ENCODE measurements around the gene RIPOR3. TPM values are rescaled to one million over a fixed set of nuclear protein-coding genes. Genes with fewer than 3 reads are reported as not detected.
"Not testable (repeated sequence)": the region's sequence is repeated elsewhere in the genome, so short reads cannot be mapped to it uniquely, and the experiment has no call there.

The RIPOR3 gene
- total RNA-seq, 2 donors from 2014 or later, result 0.14 to 0.23 TPM

DNA sequence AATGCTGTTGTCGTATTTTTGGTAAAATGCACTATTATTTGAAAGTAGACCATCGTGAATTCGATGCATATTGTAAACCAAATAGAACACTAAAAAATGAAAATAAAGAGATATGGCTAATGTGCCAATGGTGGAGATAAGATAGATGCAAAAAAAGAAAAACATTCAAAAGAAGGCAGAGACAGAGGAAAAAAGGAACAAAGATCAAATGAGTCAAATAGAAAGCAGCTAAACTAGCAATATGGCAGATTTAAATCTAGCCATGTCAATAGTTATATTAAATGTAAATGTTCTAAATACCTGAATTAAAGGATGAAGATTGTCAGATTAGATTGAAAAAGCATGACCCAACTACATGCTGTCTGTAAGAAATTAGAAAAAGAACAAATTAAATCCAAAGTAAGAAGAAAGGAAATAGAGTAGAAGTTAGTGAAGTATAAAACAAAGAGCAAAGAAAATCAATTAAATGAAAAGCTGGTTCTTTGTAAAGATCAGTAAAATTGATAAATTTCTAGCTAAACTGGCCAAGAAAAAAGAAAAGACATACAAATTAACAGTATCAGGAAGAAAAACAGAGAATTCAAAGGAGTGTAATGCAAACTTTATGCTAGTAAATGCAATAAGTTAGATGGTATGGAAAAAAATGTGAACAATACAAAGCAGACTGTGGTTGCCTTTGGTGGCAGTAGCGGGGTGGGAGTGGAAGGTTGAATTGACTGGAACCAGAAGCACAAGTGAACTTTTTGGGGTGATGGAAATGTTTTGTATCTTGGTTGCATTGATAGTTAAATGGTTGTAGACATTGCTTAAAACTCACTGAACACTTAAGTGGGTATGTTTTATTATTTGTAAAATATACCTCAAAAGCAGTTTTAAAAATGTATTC lies 136.4 kb downstream of the RIPOR3 start:
- H3K9me3 Mint-ChIP-seq, result no peaks in the 10 kb centered on the region
- H3K4me1 Mint-ChIP-seq (ENCODE audit: low read depth), result peaks cover 28% of the 10 kb centered on the region
- H3K27ac Mint-ChIP-seq, result no peak overlapping the region
- H3K27me3 Mint-ChIP-seq (ENCODE audit: low read depth), result no peaks in the 10 kb centered on the region
- ATAC-seq (replicated peaks in 1 of 2), result peak; percentile 32 to 41
- peak in 1 of 2 donors; percentile 51 for DNase-seq
- no peak overlapping the region for H3K4me3 Mint-ChIP-seq
- peaks cover 6 to 25% of the 10 kb centered on the region in 2 donors for H3K36me3 Mint-ChIP-seq (ENCODE audit: insufficient read depth in 2 of 2)

DNA sequence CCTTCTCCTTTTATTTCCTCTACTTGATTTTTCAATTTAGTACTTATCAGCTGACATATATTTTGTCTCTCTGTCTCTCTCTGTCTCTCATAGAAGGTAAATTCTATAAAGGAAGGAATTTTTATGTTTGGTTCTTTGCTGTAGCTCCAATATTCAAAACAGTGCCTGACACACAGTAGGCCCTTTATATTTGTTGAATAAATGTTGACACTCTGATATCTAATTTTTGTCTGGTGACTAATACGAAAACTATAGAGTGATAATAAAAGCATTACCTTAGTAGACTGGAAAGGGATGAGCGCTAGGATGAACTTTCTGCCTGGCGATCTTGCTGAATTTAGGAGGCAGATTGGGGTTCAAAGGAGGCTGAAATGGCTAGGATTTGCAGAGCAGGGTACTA lies 138.4 kb downstream of the RIPOR3 start:
- no peak overlapping the region for H3K27ac Mint-ChIP-seq
- H3K4me3 Mint-ChIP-seq, result no peak overlapping the region
- H3K27me3 Mint-ChIP-seq (ENCODE audit: low read depth), result no peaks in the 10 kb centered on the region
- no peak for ATAC-seq (replicated peaks in 1 of 2)
- H3K9me3 Mint-ChIP-seq, result no peaks in the 10 kb centered on the region
- peaks cover 8% of the 10 kb centered on the region for H3K4me1 Mint-ChIP-seq (ENCODE audit: low read depth)
- H3K36me3 Mint-ChIP-seq (ENCODE audit: insufficient read depth in 2 of 2), result peaks cover 6 to 24% of the 10 kb centered on the region in 2 donors
- DNase-seq, result no peak

DNA sequence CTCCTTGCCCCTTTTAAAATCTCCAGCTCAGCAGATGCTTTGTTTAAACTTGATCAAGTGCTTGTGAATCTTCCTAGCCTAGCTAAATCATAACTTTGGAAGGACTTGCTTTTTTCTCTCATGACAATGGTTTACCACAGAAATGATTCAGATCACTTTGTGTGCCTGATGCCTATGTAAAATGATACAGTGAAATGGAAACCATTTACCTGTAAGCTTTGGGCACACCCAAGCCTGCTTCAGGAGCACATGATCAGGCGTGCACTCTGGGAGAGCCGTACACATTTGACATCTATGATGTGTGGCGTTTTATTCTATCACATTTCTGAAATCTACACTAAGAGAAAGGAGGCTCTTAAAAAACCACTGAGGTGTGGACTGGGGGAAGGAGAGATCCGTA lies 140.1 kb downstream of the RIPOR3 start:
- DNase-seq, result peak; percentile 26 to 57
- peak overlapping the region in 1 of 2 donors; percentile 65 for H3K4me3 Mint-ChIP-seq
- peak overlapping the region; percentile 92 for H3K27ac Mint-ChIP-seq
- H3K9me3 Mint-ChIP-seq, result no peaks in the 10 kb centered on the region
- H3K4me1 Mint-ChIP-seq (ENCODE audit: low read depth), result no peaks in the 10 kb centered on the region
- H3K27me3 Mint-ChIP-seq (ENCODE audit: low read depth), result no peaks in the 10 kb centered on the region
- peaks cover 12 to 27% of the 10 kb centered on the region in 2 donors for H3K36me3 Mint-ChIP-seq (ENCODE audit: insufficient read depth in 2 of 2)
- peak; percentile 81 to 84 for ATAC-seq (replicated peaks in 1 of 2)

DNA sequence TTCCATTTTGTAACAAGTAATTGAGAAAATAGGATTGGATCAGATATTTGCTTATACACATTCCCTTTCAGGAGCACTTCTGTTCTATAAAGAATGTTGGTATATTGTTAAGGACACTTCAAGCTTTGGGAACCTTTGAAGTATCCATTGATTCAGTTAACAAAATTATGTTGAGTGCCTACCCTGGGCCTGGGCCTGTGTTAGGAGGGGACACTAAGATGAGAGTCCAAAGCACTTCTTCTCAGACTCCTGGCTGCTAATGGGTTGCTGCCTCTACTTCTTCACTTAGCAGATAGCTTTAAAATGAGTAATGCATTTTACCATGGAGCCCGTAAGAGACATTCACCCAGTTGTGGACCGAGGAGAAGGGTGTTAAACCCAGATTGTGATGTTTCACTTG lies 140.8 kb downstream of the RIPOR3 start:
- ATAC-seq (replicated peaks in 1 of 2), result no peak
- Mint-ChIP-seq H3K4me1 (ENCODE audit: low read depth) (no peaks in the 10 kb centered on the region), H3K36me3 (ENCODE audit: insufficient read depth in 2 of 2) (peaks cover 12 to 22% of the 10 kb centered on the region in 2 donors), H3K27me3 (ENCODE audit: low read depth) (no peaks in the 10 kb centered on the region), H3K4me3 (peak overlapping the region in 1 of 2 donors; percentile 65), H3K27ac (peak overlapping the region; percentile 92), H3K9me3 (no peaks in the 10 kb centered on the region)
- DNase-seq, result no peak

DNA sequence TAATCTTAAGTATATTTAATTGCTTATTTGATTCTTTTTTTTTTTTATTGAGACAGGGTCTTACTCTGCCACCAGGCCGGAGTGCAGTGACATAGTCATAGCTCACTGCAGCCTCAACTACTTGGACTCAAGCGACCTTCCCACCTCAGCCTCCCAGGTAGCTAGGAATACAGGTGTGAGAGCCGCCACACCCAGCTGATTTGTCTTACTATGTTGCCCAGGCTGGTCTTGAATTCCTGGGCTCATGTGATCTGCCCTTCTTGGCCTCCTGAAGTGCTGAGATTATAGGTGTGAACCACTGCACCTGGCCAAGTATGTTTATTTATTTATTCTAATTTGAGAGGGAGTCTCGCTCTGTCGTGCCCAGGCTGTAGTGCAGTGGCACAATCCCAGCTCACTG lies 142.9 kb downstream of the RIPOR3 start:
- Mint-ChIP-seq H3K4me1 (ENCODE audit: low read depth) (peaks cover 12% of the 10 kb centered on the region), H3K9me3 (no peaks in the 10 kb centered on the region), H3K27me3 (ENCODE audit: low read depth) (no peaks in the 10 kb centered on the region), H3K27ac (peak overlapping the region; percentile 97), H3K36me3 (ENCODE audit: insufficient read depth in 2 of 2) (peaks cover 18 to 23% of the 10 kb centered on the region in 2 donors), H3K4me3 (peak overlapping the region; percentile 60 to 67)
- ATAC-seq (replicated peaks in 1 of 2) (no peak), DNase-seq (no peak)

DNA sequence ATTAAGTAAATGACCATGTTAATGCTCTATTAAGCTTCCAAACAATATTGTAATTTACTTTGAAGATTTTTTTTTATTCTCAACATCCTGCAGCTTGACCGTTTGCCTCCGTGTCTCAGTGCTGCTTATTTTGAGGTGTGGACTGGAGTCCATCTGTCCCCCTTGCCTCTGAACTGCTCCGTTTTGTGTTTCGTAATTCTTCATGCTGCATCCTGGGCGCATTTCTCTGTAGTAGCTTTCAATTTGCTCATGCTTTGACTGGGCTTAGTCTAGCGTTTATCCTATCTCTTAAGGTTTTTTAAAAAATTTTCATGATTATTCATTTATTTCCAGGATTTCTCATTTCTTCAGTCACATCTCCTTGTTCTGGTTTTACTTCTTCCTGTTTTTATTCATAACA lies 143.4 kb downstream of the RIPOR3 start:
- Mint-ChIP-seq H3K4me3 (peak overlapping the region; percentile 60 to 67), H3K27me3 (ENCODE audit: low read depth) (no peaks in the 10 kb centered on the region), H3K27ac (peak overlapping the region; percentile 97), H3K9me3 (no peaks in the 10 kb centered on the region), H3K4me1 (ENCODE audit: low read depth) (peaks cover 16% of the 10 kb centered on the region), H3K36me3 (ENCODE audit: insufficient read depth in 2 of 2) (peaks cover 20 to 25% of the 10 kb centered on the region in 2 donors)
- ATAC-seq (replicated peaks in 1 of 2) (peak in 1 of 2 donors; percentile 35), DNase-seq (no peak)

DNA sequence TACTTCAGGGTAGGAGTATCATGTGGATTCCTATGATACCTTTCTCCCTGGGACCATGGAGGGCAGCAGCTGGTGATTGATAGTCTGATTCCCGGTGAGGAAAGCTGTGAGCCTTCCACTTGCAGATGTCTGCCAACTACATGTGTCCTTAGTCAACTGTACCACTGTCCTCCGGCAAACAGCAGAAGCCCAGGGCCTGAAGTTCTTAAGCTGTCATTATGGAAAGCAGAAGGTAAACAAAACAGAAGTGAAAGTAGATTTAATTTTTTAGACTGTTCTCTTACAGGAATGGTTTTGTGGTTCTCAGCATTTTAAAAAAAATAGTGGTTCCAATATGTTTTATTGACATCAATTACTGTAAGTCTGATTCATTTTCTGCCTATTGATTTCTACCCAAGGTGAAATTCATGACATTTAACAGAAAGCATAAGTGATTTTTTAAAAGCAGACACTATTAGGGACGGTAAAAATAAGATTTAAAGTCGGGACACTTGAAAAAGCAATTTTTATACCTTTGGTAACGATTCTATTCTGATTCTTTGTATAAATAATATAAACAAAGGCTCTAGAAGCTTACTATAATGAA lies 144.5 kb downstream of the RIPOR3 start:
- H3K4me3 Mint-ChIP-seq, result peak overlapping the region; percentile 83 to 84
- H3K9me3 Mint-ChIP-seq, result no peaks in the 10 kb centered on the region
- no peaks in the 10 kb centered on the region for H3K27me3 Mint-ChIP-seq (ENCODE audit: low read depth)
- DNase-seq (peak; percentile 35 to 40), ATAC-seq (replicated peaks in 1 of 2) (peak; percentile 66 to 67)
- H3K27ac Mint-ChIP-seq, result peak overlapping the region; percentile 97
- peaks cover 28% of the 10 kb centered on the region for H3K4me1 Mint-ChIP-seq (ENCODE audit: low read depth)
- H3K36me3 Mint-ChIP-seq (ENCODE audit: insufficient read depth in 2 of 2), result peaks cover 20 to 25% of the 10 kb centered on the region in 2 donors

DNA sequence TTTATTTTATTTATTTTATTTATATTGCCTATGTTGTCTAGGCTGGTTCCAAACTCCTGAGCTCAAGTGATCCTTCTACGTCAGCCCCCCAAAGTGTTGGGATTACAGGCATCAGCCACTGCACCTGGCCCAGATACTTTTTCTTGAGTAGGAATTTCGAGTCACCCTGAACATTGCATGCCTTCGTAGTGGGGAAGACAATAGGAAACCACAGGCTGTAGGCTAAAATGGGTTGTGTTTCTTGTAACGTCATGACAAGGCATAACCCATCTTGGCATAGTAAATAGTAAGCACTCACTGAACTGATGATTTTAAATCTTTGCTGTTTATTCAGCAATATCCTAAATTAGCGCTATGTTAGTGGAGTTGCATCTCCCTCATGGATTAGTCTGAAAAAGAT lies 146.2 kb downstream of the RIPOR3 start:
- H3K9me3 Mint-ChIP-seq, result no peaks in the 10 kb centered on the region
- no peak for DNase-seq
- no peak for ATAC-seq (replicated peaks in 1 of 2)
- H3K27ac Mint-ChIP-seq, result peak overlapping the region; percentile 97
- H3K4me3 Mint-ChIP-seq, result peak overlapping the region; percentile 83 to 84
- peaks cover 45% of the 10 kb centered on the region for H3K4me1 Mint-ChIP-seq (ENCODE audit: low read depth)
- peaks cover 19 to 22% of the 10 kb centered on the region in 2 donors for H3K36me3 Mint-ChIP-seq (ENCODE audit: insufficient read depth in 2 of 2)
- H3K27me3 Mint-ChIP-seq (ENCODE audit: low read depth), result no peaks in the 10 kb centered on the region

DNA sequence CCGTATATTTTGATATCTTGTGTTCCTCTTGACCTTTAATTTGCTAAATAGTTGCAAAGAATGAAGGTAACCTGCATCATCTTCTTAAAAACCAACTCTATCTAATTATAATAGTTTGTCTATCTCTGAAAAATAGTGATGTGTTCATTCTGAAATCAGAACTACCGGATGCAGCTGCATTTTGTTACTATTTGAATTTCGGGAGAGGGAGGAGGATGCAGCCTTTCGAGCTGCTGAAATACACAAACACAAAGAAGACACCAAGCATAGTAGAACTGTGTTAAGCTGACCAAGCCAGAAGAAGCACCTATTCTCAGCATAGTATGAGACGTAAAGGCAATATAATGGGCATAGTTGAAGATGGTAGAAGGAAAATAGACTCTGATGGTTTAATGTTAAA lies 148.0 kb downstream of the RIPOR3 start:
- ATAC-seq (replicated peaks in 1 of 2), result no peak
- peaks cover 60% of the 10 kb centered on the region for H3K4me1 Mint-ChIP-seq (ENCODE audit: low read depth)
- H3K9me3 Mint-ChIP-seq, result no peaks in the 10 kb centered on the region
- no peak for DNase-seq
- H3K4me3 Mint-ChIP-seq, result peak overlapping the region; percentile 9 to 37
- H3K27ac Mint-ChIP-seq, result no peak overlapping the region
- peaks cover 16 to 17% of the 10 kb centered on the region in 2 donors for H3K36me3 Mint-ChIP-seq (ENCODE audit: insufficient read depth in 2 of 2)
- no peaks in the 10 kb centered on the region for H3K27me3 Mint-ChIP-seq (ENCODE audit: low read depth)

DNA sequence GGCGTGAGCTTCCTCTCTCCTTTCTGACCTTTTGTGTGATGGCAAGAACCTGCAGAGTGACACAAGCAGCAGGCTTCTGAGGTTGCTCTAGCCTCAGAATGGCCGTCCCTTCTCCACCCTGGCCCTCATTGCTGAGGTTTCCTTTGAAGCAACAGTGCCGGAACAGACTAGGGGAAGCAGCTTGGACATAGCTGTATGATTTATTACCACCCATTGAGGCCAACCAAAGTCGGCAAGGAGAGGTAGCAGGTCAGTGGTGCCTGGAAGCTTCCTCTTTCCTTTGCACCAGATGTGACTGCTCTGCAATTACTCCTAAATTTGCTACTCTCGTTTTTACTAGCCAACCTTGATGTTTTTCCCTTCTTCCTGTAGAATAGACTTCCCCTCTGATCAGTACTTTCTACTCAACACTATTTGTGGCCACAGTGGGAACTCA lies 149.7 kb downstream of the RIPOR3 start:
- Mint-ChIP-seq H3K36me3 (ENCODE audit: insufficient read depth in 2 of 2) (peaks cover 12 to 15% of the 10 kb centered on the region in 2 donors), H3K9me3 (no peaks in the 10 kb centered on the region), H3K27me3 (ENCODE audit: low read depth) (no peaks in the 10 kb centered on the region), H3K4me1 (ENCODE audit: low read depth) (peaks cover 73% of the 10 kb centered on the region), H3K27ac (peak overlapping the region; percentile 55), H3K4me3 (peak overlapping the region; percentile 47 to 59)
- no peak for DNase-seq
- peak; percentile 20 to 27 for ATAC-seq (replicated peaks in 1 of 2)

DNA sequence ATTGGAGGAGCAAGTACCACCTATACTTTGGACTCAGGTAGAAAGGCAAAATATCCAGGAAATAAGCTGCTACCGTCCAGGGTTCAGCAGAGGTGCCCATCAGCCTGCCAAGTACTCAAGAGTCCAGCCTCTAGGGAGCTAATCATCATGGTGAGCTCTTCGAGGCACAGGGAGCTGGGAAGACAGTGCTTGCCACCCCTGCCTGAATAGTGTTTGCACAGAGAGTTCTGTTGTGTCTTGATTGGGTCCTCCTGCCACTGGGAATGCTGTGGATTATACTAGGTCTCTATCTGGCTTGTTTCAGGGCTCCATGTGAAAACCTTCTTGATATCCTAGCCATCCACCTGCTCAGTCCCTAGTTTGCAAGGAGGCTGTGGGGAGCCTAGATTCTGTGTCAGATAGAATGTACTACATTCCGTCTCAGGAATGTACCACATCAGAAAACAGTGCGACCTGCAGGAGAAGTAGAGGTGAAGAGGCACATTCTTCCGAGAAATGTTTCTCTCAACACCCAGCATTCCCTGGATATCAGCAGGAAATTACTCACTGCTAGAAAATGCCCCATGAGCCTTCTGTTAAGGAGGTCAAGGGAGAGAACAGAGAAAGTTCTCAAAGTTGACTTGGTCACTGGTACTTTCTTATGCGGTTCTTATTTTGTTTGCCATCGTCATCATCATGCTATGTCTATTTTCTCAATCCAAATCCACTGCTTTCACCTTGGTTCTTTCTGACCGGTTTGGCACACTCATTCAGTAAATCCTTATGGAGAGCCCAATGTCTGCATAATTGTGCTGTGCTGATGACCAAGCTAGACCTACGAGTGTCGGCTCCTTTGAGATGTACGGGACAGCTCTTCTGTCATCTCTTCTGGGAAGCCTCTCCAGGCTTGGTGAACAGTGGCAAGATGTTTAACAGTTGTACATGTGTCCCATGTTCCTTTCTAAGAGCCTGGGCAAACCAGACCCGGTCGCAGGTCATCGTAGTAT lies 150.4 kb downstream of the RIPOR3 start:
- no peaks in the 10 kb centered on the region for H3K9me3 Mint-ChIP-seq
- peaks cover 11 to 13% of the 10 kb centered on the region in 2 donors for H3K36me3 Mint-ChIP-seq (ENCODE audit: insufficient read depth in 2 of 2)
- DNase-seq (no peak), ATAC-seq (replicated peaks in 1 of 2) (peak; percentile 27 to 28)
- H3K4me3 Mint-ChIP-seq, result peak overlapping the region; percentile 47 to 59
- peaks cover 80% of the 10 kb centered on the region for H3K4me1 Mint-ChIP-seq (ENCODE audit: low read depth)
- H3K27me3 Mint-ChIP-seq (ENCODE audit: low read depth), result no peaks in the 10 kb centered on the region
- peak overlapping the region; percentile 82 for H3K27ac Mint-ChIP-seq

DNA sequence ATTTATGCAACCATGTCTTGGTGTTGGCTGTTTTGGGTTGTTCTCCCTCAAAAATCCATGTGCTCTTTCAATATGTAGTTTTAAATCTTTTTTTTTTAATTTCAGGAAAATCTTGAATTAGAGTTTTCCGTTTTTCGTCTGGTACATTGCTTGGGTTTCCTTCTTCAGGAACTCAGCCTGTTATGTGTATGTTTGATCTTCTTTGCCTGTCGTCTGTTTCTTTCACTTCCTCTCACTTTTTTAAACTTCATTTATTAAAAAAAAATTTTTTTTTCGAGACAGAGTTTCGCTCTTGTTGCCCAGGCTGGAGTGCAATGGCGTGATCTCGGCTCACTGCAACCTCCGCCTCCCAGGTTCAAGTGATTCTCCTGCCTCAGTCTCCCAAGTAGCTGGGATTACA lies 151.5 kb downstream of the RIPOR3 start:
- H3K27me3 Mint-ChIP-seq (ENCODE audit: low read depth); H3K4me3 Mint-ChIP-seq; ATAC-seq (replicated peaks in 1 of 2); H3K9me3 Mint-ChIP-seq; DNase-seq: not testable (repeated sequence)
- Mint-ChIP-seq H3K36me3 (ENCODE audit: insufficient read depth in 2 of 2) (peaks cover 11 to 14% of the 10 kb centered on the region in 2 donors), H3K27ac (peak overlapping the region; percentile 82), H3K4me1 (ENCODE audit: low read depth) (peaks cover 89% of the 10 kb centered on the region)
